PC-3 (cell line): ENCODE results near the gene YIF1A. TPM values are rescaled to one million over a fixed set of nuclear protein-coding genes. Genes with fewer than 3 reads are reported as not detected.
A peak's percentile ranks its signal among the peaks of the same experiment; 100 is the strongest.

Experiments used
- ATAC-seq: fragments of 200-7000 bp; cut with Tn5 transposase; 2 replicates; pipeline ENCODE4 v1.9.1; 2020; ENCODE audit warnings: mild to moderate bottlenecking, moderate library complexity
- BruUV-seq: library from RNA; stranded (reverse); fragments of 400-500 nt; replicated peaks from 2 replicates; lab custom pipeline; 2021; lab: Mats Ljungman, UMichigan
- CTCF ChIA-PET: fragments of 300-600 bp; sonication (Branson Sonifier 250); formaldehyde crosslinking; loops from one replicate; lab custom pipeline; 2022; ENCODE audit warnings: antibody characterized with exemption; lab: Charles Lee
- POLR2A ChIA-PET: fragments of 300-600 bp; sonication (Branson Sonifier 250); formaldehyde crosslinking; loops from one replicate; lab custom pipeline; 2022; ENCODE audit warnings: antibody characterized with exemption; ENCODE audit not compliant: unreplicated experiment; lab: Charles Lee
- DNase-seq: peaks from one replicate; pipeline ENCODE4 v3.0.0-alpha.2; 2015
- H2AFZ ChIP-seq: fragments of 300-600 bp; sonication (generic); 2 replicates; pipeline ENCODE4 v1.6.0; 2016; ENCODE audit warnings: antibody characterized with exemption, low read length
- H3F3A ChIP-seq: fragments of 300-600 bp; sonication (generic); one replicate; pipeline ENCODE4 v1.6.0; 2017; ENCODE audit warnings: antibody characterized with exemption, low read length, control low read depth, mild to moderate bottlenecking; ENCODE audit not compliant: unreplicated experiment
- H3K27ac ChIP-seq: fragments of 300-600 bp; sonication (generic); 2 replicates; pipeline ENCODE4 v1.5.1; 2016; ENCODE audit warnings: mild to moderate bottlenecking, low read length
- H3K27me3 ChIP-seq: fragments of 300-600 bp; sonication (generic); 2 replicates; pipeline ENCODE4 v1.6.1; 2016; ENCODE audit warnings: low read length, mixed read lengths
- H3K36me3 ChIP-seq: fragments of 300-600 bp; sonication (generic); 2 replicates; pipeline ENCODE4 v1.6.1; 2016; ENCODE audit warnings: low read depth, mixed run types, low read length, mixed read lengths
- H3K4me1 ChIP-seq: fragments of 300-600 bp; sonication (generic); 2 replicates; pipeline ENCODE4 v1.5.1; 2016; ENCODE audit warnings: low read length; ENCODE audit not compliant: insufficient read depth
- H3K4me2 ChIP-seq: fragments of 300-600 bp; sonication (generic); 2 replicates; pipeline ENCODE4 v1.6.0; 2016; ENCODE audit warnings: low read length
- H3K4me3 ChIP-seq: fragments of 300-600 bp; sonication (generic); 2 replicates; pipeline ENCODE4 v1.5.1; 2016; ENCODE audit warnings: mild to moderate bottlenecking, low read length, mixed read lengths
- H3K79me2 ChIP-seq: fragments of 300-600 bp; sonication (generic); 2 replicates; pipeline ENCODE4 v1.6.1; 2017; ENCODE audit warnings: low read length, mixed read lengths
- H3K9ac ChIP-seq: fragments of 300-600 bp; sonication (generic); 2 replicates; pipeline ENCODE4 v1.6.0; 2016; ENCODE audit warnings: mild to moderate bottlenecking, low read length
- H3K9me2 ChIP-seq: fragments of 300-600 bp; sonication (generic); replicated peaks from 2 replicates; pipeline ENCODE4 v1.6.1; 2016; ENCODE audit warnings: mixed run types, low read length, mixed read lengths
- H3K9me3 ChIP-seq: fragments of 300-600 bp; sonication (generic); 2 replicates; pipeline ENCODE4 v1.6.1; 2016; ENCODE audit warnings: low read length, mixed read lengths
- H4K20me1 ChIP-seq: fragments of 300-600 bp; sonication (generic); 2 replicates; pipeline ENCODE4 v1.6.1; 2016; ENCODE audit warnings: low read length, mixed read lengths
- CTCF ChIP-seq: fragments of 300-600 bp; sonication (generic); conservative IDR thresholded peaks from 2 replicates; pipeline ENCODE4 v1.5.1; 2017; ENCODE audit warnings: antibody characterized with exemption, low read depth, mild to moderate bottlenecking, low read length
- EZH2 ChIP-seq: fragments of 300-600 bp; sonication (generic); IDR thresholded peaks from one replicate; pipeline ENCODE4 v1.6.1; 2017; ENCODE audit warnings: antibody characterized with exemption, mild to moderate bottlenecking, low read length; ENCODE audit not compliant: unreplicated experiment
- EZH2phosphoT487 ChIP-seq: fragments of 300-600 bp; sonication (generic); IDR thresholded peaks from 2 replicates; pipeline ENCODE4 v1.6.1; 2018; ENCODE audit warnings: mild to moderate bottlenecking, antibody characterized with exemption, low read length, borderline replicate concordance
- intact Hi-C: fragments of 100-400 bp; cut with micrococcal nuclease; formaldehyde crosslinking; loops from 2 replicates; pipeline ENCODE4 v1.9.0; 2023
- total RNA-seq: library from RNA; depleted of rRNA; stranded (reverse); fragments of >200 nt; gene quantifications from 2 replicates; pipeline ENCODE4 v1.2.3, GENCODE V29; 2014

YIF1A gene
- total RNA-seq, 1 experiment from 2014 or later: 236 TPM

GRCh38 chr11:66282468-66283455 lies 6.2 kb downstream of the YIF1A start:
- POLR2A ChIA-PET: no interaction called here
- Histone ChIP-seq H3K36me3 (no peaks in the 10 kb centered on the region), H3K27ac (no peak overlapping the region), H3K9me2 (no peaks in the 10 kb centered on the region), H3F3A (no peaks in the 10 kb centered on the region), H3K9ac (no peak overlapping the region), H3K4me3 (no peak overlapping the region), H3K4me1 (peaks cover 12% of the 10 kb centered on the region), H3K27me3 (no peaks in the 10 kb centered on the region), H3K4me2 (no peak overlapping the region), H3K9me3 (no peaks in the 10 kb centered on the region), H2AFZ (no peak overlapping the region), H4K20me1 (no peaks in the 10 kb centered on the region), H3K79me2 (peaks cover 12% of the 10 kb centered on the region)
- DNase-seq (peak; percentile 97), ATAC-seq (peak; percentile 79)
- TF ChIP-seq EZH2phosphoT487: no peak
- peak; percentile 96 for TF ChIP-seq CTCF
- intact Hi-C loops: no loop called here
- no TSS peak for BruUV-seq
- CTCF ChIA-PET: interaction anchor here (0.6 kb wide), 1 partner anchor 836 kb away, joined by 3 read pairs; the partner anchor contains the start of gene KDM2A

GRCh38 chr11:66281776-66282467 lies 7.0 kb downstream of the YIF1A start:
- BruUV-seq: no TSS peak
- H3K27ac ChIP-seq: no peak overlapping the region

More at GRCh38 chr11:66281776-66282467, 7.0 kb downstream of the YIF1A start:
- Histone ChIP-seq H3K9ac (no peak overlapping the region), H2AFZ (no peak overlapping the region), H3F3A (no peaks in the 10 kb centered on the region), H3K27me3 (no peaks in the 10 kb centered on the region), H3K36me3 (no peaks in the 10 kb centered on the region), H3K9me2 (no peaks in the 10 kb centered on the region), H3K4me3 (no peak overlapping the region), H3K79me2 (peaks cover 4% of the 10 kb centered on the region; the same call in 1 of the 2 replicates), H4K20me1 (no peaks in the 10 kb centered on the region), H3K9me3 (no peaks in the 10 kb centered on the region), H3K4me2 (no peak overlapping the region), H3K4me1 (peaks cover 9% of the 10 kb centered on the region; the same call in 1 of the 2 replicates)
- TF ChIP-seq EZH2phosphoT487 (no peak), CTCF (no peak), EZH2 (no peak)
- CTCF ChIA-PET: no interaction called here
- intact Hi-C loops: no loop called here
- ATAC-seq (no peak), DNase-seq (no peak)
- POLR2A ChIA-PET: interaction anchor here (0.7 kb wide), 1 partner anchor 8 kb away, joined by 4 read pairs; no protein-coding TSS in a partner anchor
